GM23338 (cell line): ENCODE results near the gene TEDC2.

Experiments
- CREB1 ChIP-seq: fragments of 250-450 bp; sonication (Bioruptor Pico); IDR thresholded peaks from 2 replicates; pipeline ENCODE4 v1.5.0; 2020; ENCODE audit warnings: low read depth, mild to moderate bottlenecking, moderate library complexity
- EZH2 ChIP-seq: fragments of 200-600 bp; sonication (generic); IDR thresholded peaks from one replicate; pipeline ENCODE4 v1.8.0; 2017; ENCODE audit warnings: antibody characterized with exemption, mild to moderate bottlenecking, low read depth; ENCODE audit not compliant: unreplicated experiment
- EZH2phosphoT487 ChIP-seq: fragments of 200-600 bp; sonication (generic); IDR thresholded peaks from one replicate; pipeline ENCODE4 v1.8.1; 2018; ENCODE audit warnings: antibody characterized with exemption; ENCODE audit not compliant: unreplicated experiment
- JUNB ChIP-seq: IDR thresholded peaks from one replicate; pipeline ENCODE4 v1.6.1; 2016; ENCODE audit warnings: antibody characterized with exemption; ENCODE audit not compliant: unreplicated experiment
- NANOG ChIP-seq: IDR thresholded peaks from 2 replicates; pipeline ENCODE4 v1.6.1; 2016; ENCODE audit warnings: antibody characterized with exemption, borderline replicate concordance
- POLR2AphosphoS5 ChIP-seq: IDR thresholded peaks from 2 replicates; pipeline ENCODE4 v1.6.1; 2016; ENCODE audit warnings: antibody characterized with exemption, low read depth
- ZNF114 ChIP-seq: fragments of 250-450 bp; sonication (Bioruptor Pico); IDR thresholded peaks from 2 replicates; pipeline ENCODE4 v1.5.0; 2020; ENCODE audit warnings: mild to moderate bottlenecking, moderate library complexity
- TF ChIP-seq, protein P1 (sequence below), 2 experiments: fragments of 200-600 bp in 1 of 2; sonication (generic) in 1 of 2; conservative IDR thresholded peaks; 2 replicates each; pipeline versions ENCODE4 v1.5.1 to v1.6.1; 2016 to 2017; ENCODE audit warnings: antibody characterized with exemption in 2 of 2, low read depth in 2 of 2, mild to moderate bottlenecking in 2 of 2, moderate library complexity in 1 of 2
- TF ChIP-seq, protein P2 (sequence below): IDR thresholded peaks from one replicate; pipeline ENCODE4 v1.6.1; 2018; ENCODE audit warnings: antibody characterized with exemption; ENCODE audit not compliant: unreplicated experiment
- TF ChIP-seq, protein P3 (sequence below): IDR thresholded peaks from 2 replicates; pipeline ENCODE4 v1.6.1; 2016; ENCODE audit warnings: antibody characterized with exemption

DNA sequence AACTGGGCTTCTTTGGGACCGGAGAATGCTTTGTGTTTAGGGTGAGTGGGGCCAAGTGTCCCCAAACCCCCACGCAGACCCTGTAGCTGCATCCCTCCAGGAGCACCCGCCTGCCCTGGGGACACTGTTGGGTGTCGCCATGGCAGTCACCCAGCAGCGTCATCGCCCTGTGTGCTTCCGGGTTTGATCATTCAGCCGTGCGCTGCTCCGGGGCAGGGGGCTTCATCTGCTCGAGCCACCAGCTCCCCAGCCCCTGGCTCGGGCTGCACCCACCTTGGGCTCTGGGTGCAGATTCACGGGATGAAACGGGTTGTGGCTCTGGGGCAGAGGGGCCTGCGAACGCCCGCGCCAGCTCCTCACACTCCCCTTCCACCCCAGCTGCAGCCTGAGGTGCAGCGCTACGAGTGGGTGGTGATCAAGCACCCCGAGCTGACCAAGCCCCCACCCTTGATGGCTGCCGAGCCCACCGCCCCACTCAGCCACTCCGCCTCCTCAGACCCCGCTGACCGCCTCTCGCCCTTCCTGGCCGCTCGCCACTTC is 40.1 kb downstream of the TEDC2 start:
- TF ChIP-seq, protein P1, sequence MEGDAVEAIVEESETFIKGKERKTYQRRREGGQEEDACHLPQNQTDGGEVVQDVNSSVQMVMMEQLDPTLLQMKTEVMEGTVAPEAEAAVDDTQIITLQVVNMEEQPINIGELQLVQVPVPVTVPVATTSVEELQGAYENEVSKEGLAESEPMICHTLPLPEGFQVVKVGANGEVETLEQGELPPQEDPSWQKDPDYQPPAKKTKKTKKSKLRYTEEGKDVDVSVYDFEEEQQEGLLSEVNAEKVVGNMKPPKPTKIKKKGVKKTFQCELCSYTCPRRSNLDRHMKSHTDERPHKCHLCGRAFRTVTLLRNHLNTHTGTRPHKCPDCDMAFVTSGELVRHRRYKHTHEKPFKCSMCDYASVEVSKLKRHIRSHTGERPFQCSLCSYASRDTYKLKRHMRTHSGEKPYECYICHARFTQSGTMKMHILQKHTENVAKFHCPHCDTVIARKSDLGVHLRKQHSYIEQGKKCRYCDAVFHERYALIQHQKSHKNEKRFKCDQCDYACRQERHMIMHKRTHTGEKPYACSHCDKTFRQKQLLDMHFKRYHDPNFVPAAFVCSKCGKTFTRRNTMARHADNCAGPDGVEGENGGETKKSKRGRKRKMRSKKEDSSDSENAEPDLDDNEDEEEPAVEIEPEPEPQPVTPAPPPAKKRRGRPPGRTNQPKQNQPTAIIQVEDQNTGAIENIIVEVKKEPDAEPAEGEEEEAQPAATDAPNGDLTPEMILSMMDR (conservative IDR thresholded peaks at IDR 0.05; ENCODE audit: low read depth in 2 of 2): no peak
- TF ChIP-seq NANOG (no peak), JUNB (no peak), EZH2phosphoT487 (no peak), POLR2AphosphoS5 (no peak), EZH2 (no peak), CREB1 (CRISPR knock-in tag) (no peak), ZNF114 (CRISPR knock-in tag) (no peak)
- TF ChIP-seq, protein P2, sequence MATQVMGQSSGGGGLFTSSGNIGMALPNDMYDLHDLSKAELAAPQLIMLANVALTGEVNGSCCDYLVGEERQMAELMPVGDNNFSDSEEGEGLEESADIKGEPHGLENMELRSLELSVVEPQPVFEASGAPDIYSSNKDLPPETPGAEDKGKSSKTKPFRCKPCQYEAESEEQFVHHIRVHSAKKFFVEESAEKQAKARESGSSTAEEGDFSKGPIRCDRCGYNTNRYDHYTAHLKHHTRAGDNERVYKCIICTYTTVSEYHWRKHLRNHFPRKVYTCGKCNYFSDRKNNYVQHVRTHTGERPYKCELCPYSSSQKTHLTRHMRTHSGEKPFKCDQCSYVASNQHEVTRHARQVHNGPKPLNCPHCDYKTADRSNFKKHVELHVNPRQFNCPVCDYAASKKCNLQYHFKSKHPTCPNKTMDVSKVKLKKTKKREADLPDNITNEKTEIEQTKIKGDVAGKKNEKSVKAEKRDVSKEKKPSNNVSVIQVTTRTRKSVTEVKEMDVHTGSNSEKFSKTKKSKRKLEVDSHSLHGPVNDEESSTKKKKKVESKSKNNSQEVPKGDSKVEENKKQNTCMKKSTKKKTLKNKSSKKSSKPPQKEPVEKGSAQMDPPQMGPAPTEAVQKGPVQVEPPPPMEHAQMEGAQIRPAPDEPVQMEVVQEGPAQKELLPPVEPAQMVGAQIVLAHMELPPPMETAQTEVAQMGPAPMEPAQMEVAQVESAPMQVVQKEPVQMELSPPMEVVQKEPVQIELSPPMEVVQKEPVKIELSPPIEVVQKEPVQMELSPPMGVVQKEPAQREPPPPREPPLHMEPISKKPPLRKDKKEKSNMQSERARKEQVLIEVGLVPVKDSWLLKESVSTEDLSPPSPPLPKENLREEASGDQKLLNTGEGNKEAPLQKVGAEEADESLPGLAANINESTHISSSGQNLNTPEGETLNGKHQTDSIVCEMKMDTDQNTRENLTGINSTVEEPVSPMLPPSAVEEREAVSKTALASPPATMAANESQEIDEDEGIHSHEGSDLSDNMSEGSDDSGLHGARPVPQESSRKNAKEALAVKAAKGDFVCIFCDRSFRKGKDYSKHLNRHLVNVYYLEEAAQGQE: no peak
- TF ChIP-seq, protein P3, sequence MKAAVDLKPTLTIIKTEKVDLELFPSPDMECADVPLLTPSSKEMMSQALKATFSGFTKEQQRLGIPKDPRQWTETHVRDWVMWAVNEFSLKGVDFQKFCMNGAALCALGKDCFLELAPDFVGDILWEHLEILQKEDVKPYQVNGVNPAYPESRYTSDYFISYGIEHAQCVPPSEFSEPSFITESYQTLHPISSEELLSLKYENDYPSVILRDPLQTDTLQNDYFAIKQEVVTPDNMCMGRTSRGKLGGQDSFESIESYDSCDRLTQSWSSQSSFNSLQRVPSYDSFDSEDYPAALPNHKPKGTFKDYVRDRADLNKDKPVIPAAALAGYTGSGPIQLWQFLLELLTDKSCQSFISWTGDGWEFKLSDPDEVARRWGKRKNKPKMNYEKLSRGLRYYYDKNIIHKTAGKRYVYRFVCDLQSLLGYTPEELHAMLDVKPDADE: no peak
